GM18505 (cell line): ENCODE results near the gene KIAA1586.
A peak's percentile ranks its signal among the peaks of the same experiment; 100 is the strongest.
"Not testable (repeated sequence)": the region's sequence is repeated elsewhere in the genome, so short reads cannot be mapped to it uniquely, and the experiment has no call there.

ENCODE experiments used
- ATAC-seq: cut with Tn5 transposase; IDR thresholded peaks from one replicate; pipeline ENCODE4 v1.9.1; 2021; ENCODE audit not compliant: unreplicated experiment
- POLR2A ChIP-seq: IDR thresholded peaks from 4 replicates; pipeline ENCODE4 v1.6.1; 2011; ENCODE audit warnings: borderline replicate concordance; ENCODE audit not compliant: insufficient read depth, insufficient read length; ENCODE audit errors: extremely low read depth

The KIAA1586 gene

DNA sequence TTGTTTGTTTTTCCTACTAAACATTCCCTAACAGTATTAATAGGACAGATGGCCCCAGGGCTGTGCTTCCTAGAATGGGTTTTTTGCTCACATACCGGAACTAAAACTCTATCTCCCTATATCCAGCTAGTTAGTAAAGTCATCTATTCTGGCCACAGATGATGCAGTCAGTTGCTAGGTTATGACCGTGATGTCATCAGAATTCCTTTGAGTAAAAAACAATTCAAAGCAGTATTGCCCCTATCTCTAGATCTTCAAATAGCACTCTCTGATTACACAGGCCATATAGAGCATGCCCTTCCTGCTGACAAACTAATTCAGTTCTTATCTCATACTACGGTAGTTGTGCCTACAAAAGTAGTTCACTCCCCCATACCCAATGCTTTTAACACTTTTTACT, 25.6 kb downstream of the KIAA1586 start:
- TF ChIP-seq POLR2A, result no peak
- no peak for ATAC-seq

DNA sequence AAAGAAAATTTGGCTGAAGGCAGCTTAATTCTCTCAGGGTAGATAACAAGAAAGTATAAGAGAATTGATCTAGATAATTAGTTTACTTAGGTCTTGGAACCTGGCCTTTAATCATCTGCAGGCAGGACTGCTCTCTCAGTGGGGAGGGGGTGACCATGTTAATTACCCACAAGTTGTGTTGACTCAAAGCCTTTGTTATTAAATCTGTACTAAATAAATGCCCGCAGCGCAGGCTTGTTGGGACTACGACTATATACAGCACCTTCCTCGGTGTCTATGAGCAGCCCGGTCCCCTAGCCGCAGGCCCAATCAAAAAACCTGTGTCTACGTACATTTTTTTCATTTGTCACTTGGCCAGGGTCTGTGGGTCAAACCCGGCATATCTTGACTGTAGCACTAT, 27.9 kb downstream of the KIAA1586 start:
- TF ChIP-seq POLR2A, result no peak
- no peak for ATAC-seq

DNA sequence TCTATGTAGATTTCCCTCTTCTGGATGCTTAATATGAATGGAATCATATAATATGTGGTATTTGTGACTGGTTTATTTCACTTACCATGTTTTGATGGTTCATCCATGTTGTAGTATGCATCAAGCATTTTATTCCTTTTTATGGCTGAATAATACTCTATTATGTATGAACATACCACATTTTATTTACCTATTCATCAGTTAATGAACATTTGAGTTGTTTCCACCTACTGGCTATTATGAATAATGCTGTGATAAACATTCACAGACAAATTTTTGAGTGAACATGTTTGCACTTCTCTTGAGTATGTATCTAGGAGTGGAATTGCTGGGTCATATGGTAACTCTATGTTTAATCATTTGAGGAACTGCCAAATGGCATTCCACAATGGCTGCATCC, 28.6 kb downstream of the KIAA1586 start:
- no peak for TF ChIP-seq POLR2A
- no peak for ATAC-seq

DNA sequence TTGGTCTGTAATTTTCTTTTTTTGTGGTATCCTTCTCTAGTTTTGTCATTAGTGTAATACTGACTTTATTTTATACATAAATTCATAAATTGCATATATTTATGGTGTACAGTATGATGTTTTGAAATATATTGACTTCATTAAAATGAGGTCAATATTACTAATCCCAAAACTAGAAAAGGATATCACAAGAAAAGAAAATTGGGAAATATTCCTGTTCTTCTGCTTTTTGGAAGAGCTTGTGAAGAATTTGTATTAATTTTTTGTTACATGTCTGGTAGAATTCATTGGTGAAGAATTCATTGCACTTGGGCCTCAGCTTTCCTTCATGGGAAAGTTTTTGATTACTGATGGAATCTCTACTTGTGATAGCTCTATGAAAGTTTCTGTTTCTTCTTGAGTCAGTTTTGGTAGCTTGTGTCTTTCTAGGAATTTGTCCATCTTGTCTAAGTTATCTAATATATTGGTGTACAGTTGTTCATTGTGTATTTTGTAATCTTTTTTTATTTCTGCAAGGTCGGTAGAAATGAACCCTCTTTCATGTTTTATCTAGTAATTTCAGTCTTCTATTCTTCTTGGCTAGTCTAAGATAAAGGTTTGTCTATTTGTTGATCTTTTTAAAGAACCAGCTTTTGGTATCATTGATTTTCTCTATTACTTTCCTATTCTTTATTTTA, 32.2 kb downstream of the KIAA1586 start:
- TF ChIP-seq POLR2A, result no peak
- no peak for ATAC-seq

DNA sequence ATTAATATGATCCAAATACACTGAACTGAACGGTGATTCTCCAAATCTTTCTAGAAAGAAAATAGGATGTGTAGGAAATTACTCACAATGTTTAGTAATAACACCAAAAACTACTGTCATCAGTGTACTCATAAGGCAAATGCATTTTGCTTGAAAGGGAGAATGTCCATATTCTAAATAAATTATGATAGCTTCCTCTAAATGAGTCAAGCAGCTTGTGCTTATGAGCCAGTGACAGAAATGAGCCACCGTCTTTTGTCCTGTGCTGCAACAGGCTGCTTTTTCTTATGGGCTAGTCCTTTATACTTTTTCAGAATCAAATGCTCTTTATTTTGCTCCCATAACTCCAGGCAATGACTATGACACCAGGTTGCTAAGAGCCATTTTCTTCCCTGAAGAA, 39.0 kb downstream of the KIAA1586 start:
- no peak for TF ChIP-seq POLR2A
- ATAC-seq, result no peak

DNA sequence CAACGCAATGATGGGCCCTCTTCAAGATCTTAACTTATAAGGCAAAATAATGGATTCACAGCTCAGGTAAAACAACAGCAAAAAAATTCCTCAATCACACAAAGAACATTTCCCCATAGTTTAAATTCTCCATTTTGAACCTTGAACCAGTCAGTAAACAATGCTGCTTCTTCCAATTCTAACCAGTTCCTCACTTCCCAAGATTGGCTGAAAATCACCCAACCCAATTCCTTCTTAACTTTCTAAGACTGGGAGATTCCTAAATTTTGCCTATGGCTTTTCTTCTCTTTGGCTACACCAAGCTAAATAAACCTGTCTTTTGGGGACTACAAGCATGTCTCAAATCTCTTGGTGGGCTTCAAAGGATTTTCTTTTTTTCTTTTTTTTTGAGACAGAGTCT, 40.4 kb downstream of the KIAA1586 start:
- ATAC-seq, result no peak

DNA sequence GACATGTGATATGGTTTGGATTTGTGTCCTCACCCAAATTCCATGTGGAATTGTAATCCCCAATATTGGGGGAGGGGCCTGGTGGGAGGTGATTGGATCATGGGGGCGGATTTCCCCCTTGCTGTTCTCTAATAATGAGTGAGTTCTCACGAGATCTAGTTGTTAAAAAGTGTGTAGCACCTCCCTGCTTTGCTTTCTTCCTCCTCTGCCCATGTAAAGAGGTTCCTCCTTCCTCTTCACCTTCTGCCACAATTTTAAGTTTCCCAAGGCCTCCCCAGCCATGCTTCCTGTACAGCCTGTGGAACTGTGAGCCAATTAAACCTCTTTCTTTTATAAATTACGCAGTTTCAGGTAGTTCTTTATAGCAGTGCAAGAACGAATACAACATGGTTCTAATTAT, 41.4 kb downstream of the KIAA1586 start:
- ATAC-seq, result no peak
- no peak for TF ChIP-seq POLR2A

More for the DNA sequence above, 40.4 kb downstream of the KIAA1586 start:
- TF ChIP-seq POLR2A, result no peak

DNA sequence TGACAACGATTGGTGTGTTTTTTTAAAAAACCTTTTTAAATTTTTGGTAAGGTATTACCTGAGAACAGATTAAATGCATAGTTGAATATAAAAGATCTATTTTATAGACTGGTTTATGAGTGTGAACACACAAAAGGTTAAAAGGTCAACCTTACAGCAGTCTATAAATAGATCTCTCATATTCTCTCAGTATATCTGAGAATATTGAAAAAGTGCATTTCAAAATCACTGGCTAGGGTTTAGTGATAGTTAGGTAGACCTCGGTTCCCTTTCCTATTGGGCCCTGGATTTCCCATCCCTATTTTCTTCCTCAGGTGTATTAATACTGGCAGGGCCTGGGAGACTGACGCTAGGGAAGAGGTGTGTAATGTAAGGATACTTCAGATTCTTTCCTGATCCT, 42.8 kb downstream of the KIAA1586 start:
- TF ChIP-seq POLR2A, result no peak
- no peak for ATAC-seq

DNA sequence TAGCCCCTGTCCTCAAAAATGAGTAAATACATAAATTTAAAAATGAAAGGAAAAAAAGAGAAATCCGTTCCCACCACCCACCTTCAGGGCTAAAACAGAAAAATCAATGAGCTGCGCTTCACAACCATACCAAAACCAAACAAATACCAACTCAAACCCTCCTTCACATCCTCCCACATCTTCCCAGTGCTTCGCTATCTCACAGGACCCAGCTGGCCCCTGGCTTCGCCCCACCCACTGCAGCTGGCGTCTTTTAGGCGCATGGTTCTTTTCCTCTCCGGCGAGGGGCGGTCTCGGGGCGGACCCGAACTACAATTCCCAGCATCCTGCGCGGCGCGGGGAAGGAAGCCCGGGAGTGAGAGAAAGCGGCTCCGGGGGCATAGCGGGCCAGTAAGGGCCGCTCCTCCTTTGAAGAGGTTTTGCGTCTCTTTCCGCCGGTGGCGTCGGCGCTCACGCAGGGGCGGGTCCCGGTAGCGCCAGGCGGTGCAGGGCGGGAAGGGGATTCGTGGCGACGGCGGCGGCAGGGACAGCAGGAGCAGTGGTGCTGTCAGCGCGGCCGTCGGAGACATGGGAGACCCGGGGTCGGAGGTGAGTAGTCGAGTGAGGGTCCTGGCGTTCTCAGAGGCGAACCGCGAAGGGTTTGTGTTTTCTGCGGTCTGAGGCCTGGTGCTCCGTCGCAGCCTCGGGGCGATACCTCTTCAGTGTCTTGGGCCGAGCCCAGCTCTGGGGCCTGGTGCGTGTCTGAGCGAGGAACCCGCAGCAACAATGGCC, 43.4 kb downstream of the KIAA1586 start, which contains the start of gene ZNF451:
ZNF451 (plus strand) TSS at position 502 of the 771 bp plus-strand sequence; CDS start at position 568, 66 bp downstream.
- peak; percentile 67 for TF ChIP-seq POLR2A
- ATAC-seq, result peak; percentile 94

DNA sequence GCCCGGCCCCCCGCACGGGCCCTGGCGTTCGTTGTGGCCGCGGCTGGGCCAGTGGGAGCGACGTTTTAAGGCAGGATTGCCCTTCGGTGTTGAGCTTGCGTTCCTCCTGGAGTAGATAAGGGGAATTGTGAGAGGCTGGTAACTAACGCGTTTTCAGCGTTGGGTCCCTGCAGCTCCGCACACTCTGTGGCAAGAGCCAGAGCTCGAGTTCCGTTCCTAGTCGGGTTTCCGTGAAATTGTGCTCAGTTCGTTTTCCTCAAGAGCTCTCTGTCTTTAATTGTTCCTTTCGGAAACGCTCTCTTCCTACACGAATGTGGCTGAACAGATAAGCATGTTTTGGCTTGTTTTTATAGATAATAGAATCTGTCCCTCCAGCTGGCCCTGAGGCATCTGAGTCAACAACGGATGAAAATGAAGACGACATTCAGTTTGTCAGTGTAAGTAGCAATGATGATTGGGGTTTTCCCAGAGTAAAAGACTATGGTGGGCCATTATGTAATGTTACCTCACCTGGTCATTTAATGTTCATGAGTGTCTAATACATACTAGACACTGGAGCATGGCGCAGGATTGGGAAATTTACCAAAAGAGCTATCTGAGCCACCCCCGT, 44.1 kb downstream of the KIAA1586 start:
- ATAC-seq, result peak; percentile 10

DNA sequence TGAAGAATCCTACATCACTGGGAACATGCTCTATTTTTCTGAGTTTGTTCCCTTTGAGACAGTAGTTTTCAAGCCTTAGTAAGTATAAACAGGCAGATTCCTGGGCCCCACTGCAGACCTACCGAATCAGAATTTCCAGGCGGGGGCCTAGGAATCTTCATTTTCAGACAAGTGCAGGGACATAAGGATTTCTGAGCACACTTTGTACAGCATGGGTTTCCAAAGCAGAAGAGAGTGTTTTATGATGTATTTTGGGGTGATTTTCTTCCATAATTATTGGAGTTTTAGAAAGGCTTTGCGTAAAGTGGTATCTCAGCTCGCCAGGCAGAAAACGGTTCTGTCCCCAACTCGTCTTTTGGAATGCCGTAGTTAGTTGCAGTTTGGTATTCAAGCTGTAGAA, 44.9 kb downstream of the KIAA1586 start:
- ATAC-seq, result not testable (repeated sequence)

DNA sequence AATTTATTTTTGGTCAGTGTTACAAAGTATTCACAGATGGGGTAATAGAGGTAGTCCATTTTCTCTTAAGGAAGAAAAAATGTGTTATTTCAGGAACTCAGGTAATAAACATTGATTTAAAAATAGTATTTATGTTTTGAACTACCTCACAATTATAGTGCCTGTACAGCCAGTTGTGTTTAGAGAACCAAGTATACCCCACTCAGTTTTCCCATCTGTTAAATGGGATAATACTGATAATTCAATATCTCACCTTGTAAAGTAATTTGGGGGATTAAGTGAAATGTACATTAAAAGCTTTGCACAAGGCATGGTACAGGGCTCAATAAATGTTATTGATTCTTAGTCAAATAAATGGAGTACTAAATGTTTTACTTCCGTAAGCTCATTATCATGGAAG, 48.2 kb downstream of the KIAA1586 start:
- ATAC-seq, result no peak
- TF ChIP-seq POLR2A, result no peak

DNA sequence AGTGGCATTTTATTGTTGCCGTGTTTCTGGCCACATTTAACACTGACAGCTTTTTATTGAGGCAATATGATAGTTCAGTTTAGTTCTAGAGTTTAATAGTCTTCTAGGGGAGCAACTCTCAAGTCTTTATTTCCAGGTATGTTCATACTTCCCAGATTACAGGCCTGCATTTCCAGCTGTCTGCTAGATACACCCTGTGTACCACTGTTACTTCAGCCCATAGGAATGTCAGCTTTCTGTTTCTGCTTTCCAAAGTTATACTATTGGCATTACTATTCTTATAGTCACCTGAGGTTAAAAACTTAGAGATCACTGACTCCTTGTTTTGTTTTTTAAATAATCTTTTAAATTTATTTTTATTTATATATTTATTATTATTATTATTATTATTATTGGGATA, 51.1 kb downstream of the KIAA1586 start:
- TF ChIP-seq POLR2A, result no peak
- no peak for ATAC-seq

DNA sequence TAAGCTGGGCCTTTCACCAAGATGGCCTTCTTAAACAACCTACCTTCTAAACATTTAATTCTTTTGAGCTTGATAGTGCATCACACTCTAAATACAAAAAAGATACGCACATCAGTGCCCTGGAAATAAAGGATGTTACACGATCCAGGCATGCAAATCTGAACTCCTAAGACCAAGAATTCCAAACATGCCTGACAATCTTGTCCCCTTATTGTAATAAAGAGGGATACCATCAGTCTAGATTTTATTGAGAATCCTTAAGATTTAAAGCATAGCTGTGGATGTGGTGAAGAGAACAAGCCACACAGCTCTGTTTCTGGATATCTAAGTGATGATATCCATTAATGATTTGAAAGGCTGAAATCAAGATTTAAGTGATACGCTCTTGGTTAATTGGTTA, 56.5 kb downstream of the KIAA1586 start:
- ATAC-seq, result no peak
- no peak for TF ChIP-seq POLR2A
